Neural cell (in vitro differentiated cells): ENCODE data around the gene IRF7. TPM values are rescaled to one million over a fixed set of nuclear protein-coding genes. Genes with fewer than 3 reads are reported as not detected.

Source experiments
- H2AFZ ChIP-seq: fragments of 200-600, 300-800 bp; sonication (generic), shearing (Covaris generic); 2 replicates; pipeline ENCODE4 v1.6.0; 2014; ENCODE audit warnings: low read depth, mild to moderate bottlenecking, antibody characterized with exemption, low read length, moderate library complexity
- H3F3A ChIP-seq: fragments of 200-600 bp; shearing (Covaris generic); 2 replicates; pipeline ENCODE4 v1.6.1; 2016; ENCODE audit warnings: mild to moderate bottlenecking, moderate library complexity, mixed read lengths, antibody characterized with exemption, low read length; ENCODE audit not compliant: insufficient read depth, poor library complexity, severe bottlenecking
- H3K27ac ChIP-seq: fragments of 200-600, 300-800 bp; sonication (generic), shearing (Covaris generic); 2 replicates; pipeline ENCODE4 v1.5.1; 2014; ENCODE audit warnings: mild to moderate bottlenecking, low read length, moderate library complexity
- H3K27me3 ChIP-seq: fragments of 300-800, 200-600 bp; sonication (generic), shearing (Covaris generic); 2 replicates; pipeline ENCODE4 v1.6.0; 2014; ENCODE audit warnings: mild to moderate bottlenecking, low read depth, low read length, moderate library complexity; ENCODE audit not compliant: insufficient read depth
- H3K36me3 ChIP-seq: fragments of 300-800, 200-600 bp; sonication (generic), shearing (Covaris generic); 2 replicates; pipeline ENCODE4 v1.5.1; 2014; ENCODE audit warnings: mild to moderate bottlenecking, antibody characterized with exemption, low read length, moderate library complexity; ENCODE audit not compliant: insufficient read depth
- H3K4me2 ChIP-seq: fragments of 300-800, 200-600 bp; sonication (generic), shearing (Covaris generic); 2 replicates; pipeline ENCODE4 v1.6.0; 2014; ENCODE audit warnings: mild to moderate bottlenecking, low read length
- H3K4me3 ChIP-seq: fragments of 300-800, 200-600 bp; sonication (generic), shearing (Covaris generic); 2 replicates; pipeline ENCODE4 v1.5.1; 2014; ENCODE audit warnings: mild to moderate bottlenecking, low read length, moderate library complexity
- H3K79me2 ChIP-seq: fragments of 200-600 bp; shearing (Covaris generic); replicated peaks from 2 replicates; pipeline ENCODE4 v1.6.0; 2014; ENCODE audit warnings: mild to moderate bottlenecking, low read length, moderate library complexity; ENCODE audit not compliant: insufficient read depth
- H3K9ac ChIP-seq: fragments of 300-800, 200-600 bp; sonication (generic), shearing (Covaris generic); 2 replicates; pipeline ENCODE4 v1.6.1; 2016; ENCODE audit warnings: mild to moderate bottlenecking, low read length, mixed read lengths
- H3K9me2 ChIP-seq: fragments of 200-600 bp; shearing (Covaris generic); 2 replicates; pipeline ENCODE4 v1.6.1; 2016; ENCODE audit warnings: mild to moderate bottlenecking, low read length, mixed read lengths; ENCODE audit not compliant: insufficient read depth
- H3K9me3 ChIP-seq: fragments of 200-600, 300-800 bp; sonication (generic), shearing (Covaris generic); 2 replicates; pipeline ENCODE4 v1.6.1; 2016; ENCODE audit warnings: mild to moderate bottlenecking, mixed run types, low read length, moderate library complexity, mixed read lengths
- H4K20me1 ChIP-seq: fragments of 200-600 bp; shearing (Covaris generic); 2 replicates; pipeline ENCODE4 v1.6.1; 2016; ENCODE audit warnings: mild to moderate bottlenecking, mixed run types; ENCODE audit not compliant: insufficient read depth
- EP300 ChIP-seq: fragments of 450-650 bp; conservative IDR thresholded peaks from 2 replicates; pipeline ENCODE4 v1.6.1; 2014; ENCODE audit warnings: antibody characterized with exemption, mild to moderate bottlenecking, moderate library complexity; ENCODE audit not compliant: poor library complexity, severe bottlenecking
- EZH2 ChIP-seq: fragments of 200-600, 300-800 bp; shearing (Covaris generic), sonication (generic); IDR thresholded peaks from 2 replicates; pipeline ENCODE4 v1.6.1; 2014; ENCODE audit warnings: antibody characterized with exemption, low read length, borderline replicate concordance, mild to moderate bottlenecking; ENCODE audit not compliant: insufficient read depth, poor library complexity, severe bottlenecking
- MXI1 ChIP-seq: fragments of 450-650 bp; conservative IDR thresholded peaks from 2 replicates; pipeline ENCODE4 v1.6.1; 2014; ENCODE audit warnings: antibody characterized with exemption, mild to moderate bottlenecking; ENCODE audit not compliant: poor library complexity, severe bottlenecking
- POLR2AphosphoS5 ChIP-seq: IDR thresholded peaks from 2 replicates; pipeline ENCODE4 v1.6.1; 2012
- RAD21 ChIP-seq: fragments of 450-650 bp; conservative IDR thresholded peaks from 2 replicates; pipeline ENCODE4 v1.6.1; 2014; ENCODE audit warnings: antibody characterized with exemption, mild to moderate bottlenecking, moderate library complexity
- SMC3 ChIP-seq: fragments of 450-650 bp; conservative IDR thresholded peaks from 2 replicates; pipeline ENCODE4 v1.6.1; 2014; ENCODE audit warnings: antibody characterized with exemption, mild to moderate bottlenecking, moderate library complexity; ENCODE audit not compliant: poor library complexity
- TAF1 ChIP-seq: IDR thresholded peaks from 2 replicates; pipeline ENCODE4 v1.6.1; 2012; ENCODE audit warnings: low read depth
- polyA plus RNA-seq: library from polyadenylated mRNA; depleted of rRNA; stranded (reverse); fragments of >200 nt; gene quantifications from 2 replicates; pipeline ENCODE4 v1.2.3, GENCODE V29; 2014
- TF ChIP-seq, protein P1 (sequence below): fragments of 450-650 bp; IDR thresholded peaks from 2 replicates; pipeline ENCODE4 v1.5.1; 2014; ENCODE audit warnings: antibody characterized with exemption, mild to moderate bottlenecking, moderate library complexity; ENCODE audit not compliant: poor library complexity, severe bottlenecking
- TF ChIP-seq, protein P2 (sequence below): IDR thresholded peaks from 2 replicates; pipeline ENCODE4 v1.6.1; 2012; ENCODE audit warnings: borderline replicate concordance

IRF7 gene
- polyA plus RNA-seq, 1 donor from 2014 or later: 1.1 TPM

DNA sequence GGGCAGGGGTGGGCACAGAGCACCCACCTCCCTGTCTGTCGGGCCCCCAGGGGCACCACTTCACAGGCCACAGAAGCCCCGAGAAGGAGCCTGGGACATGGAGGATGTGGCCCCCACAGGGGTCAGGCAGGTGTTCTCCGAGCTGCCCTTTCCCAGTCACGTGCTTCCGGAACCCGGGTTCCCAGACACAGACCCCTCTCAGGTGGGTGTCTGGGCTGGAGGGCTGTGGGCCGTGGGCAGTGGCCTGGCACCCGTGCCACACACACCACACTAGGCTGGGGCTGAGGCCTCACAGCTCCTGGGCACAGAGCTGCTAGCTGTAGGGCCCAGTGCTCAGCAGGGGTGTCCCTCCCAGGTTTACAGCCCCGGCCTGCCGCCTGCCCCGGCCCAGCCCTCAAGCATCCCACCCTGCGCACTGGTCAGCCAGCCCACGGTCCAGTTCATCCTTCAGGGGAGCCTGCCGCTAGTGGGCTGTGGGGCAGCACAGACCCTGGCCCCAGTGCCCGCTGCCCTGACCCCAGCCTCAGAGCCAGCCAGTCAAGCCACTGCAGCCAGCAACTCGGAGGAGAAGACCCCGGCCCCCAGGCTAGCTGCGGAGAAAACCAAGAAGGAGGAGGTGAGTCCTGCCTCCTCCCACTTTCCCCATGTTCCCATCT is 5.5 kb downstream of the IRF7 start:
- Histone ChIP-seq H3K9me2 (no peaks in the 10 kb centered on the region), H3K9ac (no peak overlapping the region), H3K27me3 (no peaks in the 10 kb centered on the region), H3K36me3 (no peaks in the 10 kb centered on the region), H3K4me3 (no peak overlapping the region), H3K9me3 (no peaks in the 10 kb centered on the region), H4K20me1 (no peaks in the 10 kb centered on the region), H2AFZ (no peak overlapping the region), H3K4me2 (no peak overlapping the region), H3F3A (no peaks in the 10 kb centered on the region), H3K27ac (no peak overlapping the region), H3K79me2 (no peaks in the 10 kb centered on the region)
- TF ChIP-seq RAD21: no peak
- TF ChIP-seq, protein P1, sequence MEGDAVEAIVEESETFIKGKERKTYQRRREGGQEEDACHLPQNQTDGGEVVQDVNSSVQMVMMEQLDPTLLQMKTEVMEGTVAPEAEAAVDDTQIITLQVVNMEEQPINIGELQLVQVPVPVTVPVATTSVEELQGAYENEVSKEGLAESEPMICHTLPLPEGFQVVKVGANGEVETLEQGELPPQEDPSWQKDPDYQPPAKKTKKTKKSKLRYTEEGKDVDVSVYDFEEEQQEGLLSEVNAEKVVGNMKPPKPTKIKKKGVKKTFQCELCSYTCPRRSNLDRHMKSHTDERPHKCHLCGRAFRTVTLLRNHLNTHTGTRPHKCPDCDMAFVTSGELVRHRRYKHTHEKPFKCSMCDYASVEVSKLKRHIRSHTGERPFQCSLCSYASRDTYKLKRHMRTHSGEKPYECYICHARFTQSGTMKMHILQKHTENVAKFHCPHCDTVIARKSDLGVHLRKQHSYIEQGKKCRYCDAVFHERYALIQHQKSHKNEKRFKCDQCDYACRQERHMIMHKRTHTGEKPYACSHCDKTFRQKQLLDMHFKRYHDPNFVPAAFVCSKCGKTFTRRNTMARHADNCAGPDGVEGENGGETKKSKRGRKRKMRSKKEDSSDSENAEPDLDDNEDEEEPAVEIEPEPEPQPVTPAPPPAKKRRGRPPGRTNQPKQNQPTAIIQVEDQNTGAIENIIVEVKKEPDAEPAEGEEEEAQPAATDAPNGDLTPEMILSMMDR: no peak

DNA sequence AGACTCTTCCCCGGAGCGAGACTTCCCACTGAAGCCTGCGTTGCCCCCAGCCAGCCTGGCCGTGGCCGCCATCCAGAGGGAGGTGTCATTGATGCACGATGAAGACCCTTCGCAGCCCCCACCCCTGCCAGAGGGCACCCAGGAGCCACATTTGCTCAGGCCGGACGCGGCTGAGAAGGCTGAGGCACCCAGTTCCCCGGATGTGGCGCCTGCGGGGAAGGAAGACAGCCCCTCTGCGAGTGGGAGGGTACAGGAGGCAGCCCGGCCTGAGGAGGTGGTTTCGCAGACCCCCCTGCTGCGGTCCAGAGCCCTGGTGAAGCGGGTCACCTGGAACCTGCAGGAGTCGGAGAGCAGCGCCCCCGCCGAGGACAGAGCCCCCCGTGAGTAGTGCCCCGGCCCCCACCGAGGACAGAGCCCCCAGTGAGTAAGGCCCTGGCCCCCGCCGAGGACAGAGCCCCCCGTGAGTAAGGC is 6.4 kb downstream of the IRF7 start:
- Histone ChIP-seq H3K4me3 (no peak overlapping the region), H4K20me1 (no peaks in the 10 kb centered on the region), H3K27me3 (no peaks in the 10 kb centered on the region), H2AFZ (no peak overlapping the region), H3K27ac (no peak overlapping the region), H3K9me3 (no peaks in the 10 kb centered on the region), H3K79me2 (no peaks in the 10 kb centered on the region), H3K9ac (no peak overlapping the region), H3K9me2 (no peaks in the 10 kb centered on the region), H3F3A (no peaks in the 10 kb centered on the region), H3K36me3 (no peaks in the 10 kb centered on the region), H3K4me2 (no peak overlapping the region)
- no peak for TF ChIP-seq EP300
- no peak for TF ChIP-seq SMC3
- TF ChIP-seq EZH2: no peak
- no peak for TF ChIP-seq MXI1
- TF ChIP-seq, protein P1: no peak
- no peak for TF ChIP-seq TAF1
- TF ChIP-seq, protein P2, sequence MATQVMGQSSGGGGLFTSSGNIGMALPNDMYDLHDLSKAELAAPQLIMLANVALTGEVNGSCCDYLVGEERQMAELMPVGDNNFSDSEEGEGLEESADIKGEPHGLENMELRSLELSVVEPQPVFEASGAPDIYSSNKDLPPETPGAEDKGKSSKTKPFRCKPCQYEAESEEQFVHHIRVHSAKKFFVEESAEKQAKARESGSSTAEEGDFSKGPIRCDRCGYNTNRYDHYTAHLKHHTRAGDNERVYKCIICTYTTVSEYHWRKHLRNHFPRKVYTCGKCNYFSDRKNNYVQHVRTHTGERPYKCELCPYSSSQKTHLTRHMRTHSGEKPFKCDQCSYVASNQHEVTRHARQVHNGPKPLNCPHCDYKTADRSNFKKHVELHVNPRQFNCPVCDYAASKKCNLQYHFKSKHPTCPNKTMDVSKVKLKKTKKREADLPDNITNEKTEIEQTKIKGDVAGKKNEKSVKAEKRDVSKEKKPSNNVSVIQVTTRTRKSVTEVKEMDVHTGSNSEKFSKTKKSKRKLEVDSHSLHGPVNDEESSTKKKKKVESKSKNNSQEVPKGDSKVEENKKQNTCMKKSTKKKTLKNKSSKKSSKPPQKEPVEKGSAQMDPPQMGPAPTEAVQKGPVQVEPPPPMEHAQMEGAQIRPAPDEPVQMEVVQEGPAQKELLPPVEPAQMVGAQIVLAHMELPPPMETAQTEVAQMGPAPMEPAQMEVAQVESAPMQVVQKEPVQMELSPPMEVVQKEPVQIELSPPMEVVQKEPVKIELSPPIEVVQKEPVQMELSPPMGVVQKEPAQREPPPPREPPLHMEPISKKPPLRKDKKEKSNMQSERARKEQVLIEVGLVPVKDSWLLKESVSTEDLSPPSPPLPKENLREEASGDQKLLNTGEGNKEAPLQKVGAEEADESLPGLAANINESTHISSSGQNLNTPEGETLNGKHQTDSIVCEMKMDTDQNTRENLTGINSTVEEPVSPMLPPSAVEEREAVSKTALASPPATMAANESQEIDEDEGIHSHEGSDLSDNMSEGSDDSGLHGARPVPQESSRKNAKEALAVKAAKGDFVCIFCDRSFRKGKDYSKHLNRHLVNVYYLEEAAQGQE: no peak
- no peak for TF ChIP-seq POLR2AphosphoS5
- TF ChIP-seq RAD21: no peak
